GM12891 (cell line): ENCODE data around the gene TROAP.

Experiments used
- POLR2A ChIP-seq: IDR thresholded peaks from 2 replicates; pipeline ENCODE4 v1.6.1; 2011; ENCODE audit warnings: low read depth, low read length, control low read depth
- POLR2AphosphoS5 ChIP-seq: IDR thresholded peaks from 2 replicates; pipeline ENCODE4 v1.6.1; 2011; ENCODE audit warnings: low read depth, low read length, control low read depth

DNA sequence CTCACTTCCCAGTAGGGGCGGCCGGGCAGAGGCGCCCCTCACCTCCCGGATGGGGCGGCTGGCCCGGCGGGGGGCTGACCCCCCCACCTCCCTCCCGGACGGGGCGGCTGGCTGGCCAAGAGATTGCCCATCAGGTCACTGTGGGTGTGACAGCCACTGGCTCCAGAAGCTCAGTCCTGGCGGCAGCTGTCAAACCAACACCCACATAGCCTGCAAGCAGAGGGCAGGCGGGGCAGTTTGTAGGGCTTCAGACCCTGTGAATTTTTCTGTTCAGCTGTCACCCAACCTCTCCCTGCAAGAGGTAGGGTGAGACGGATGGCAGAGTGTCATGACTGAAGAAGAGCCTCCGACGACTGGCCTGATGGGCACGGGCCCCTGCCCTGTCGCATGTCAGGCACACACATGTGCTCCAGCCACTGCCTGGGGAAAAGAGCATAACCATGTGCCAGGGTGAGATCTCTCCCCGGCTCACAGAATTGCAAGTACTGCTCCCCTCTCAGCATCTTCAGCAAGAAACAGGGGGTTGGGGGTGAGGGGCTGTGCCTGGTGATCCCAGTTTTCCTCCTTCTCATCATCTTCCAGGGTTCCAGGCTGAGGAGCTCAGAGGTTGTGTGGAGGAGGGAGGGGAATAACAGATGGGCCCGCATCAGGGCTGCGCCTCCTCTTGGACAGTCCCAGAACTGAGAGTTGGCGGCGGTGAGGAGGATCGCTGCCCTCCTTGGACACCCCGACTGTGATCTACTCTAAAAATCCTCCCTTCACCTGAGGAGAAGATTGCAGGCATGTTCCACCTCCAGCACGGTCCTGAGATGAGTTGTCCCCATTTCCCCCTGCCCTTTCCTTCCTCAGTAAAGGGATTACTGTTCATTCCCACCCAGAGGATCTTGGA lies 39.3 kb upstream of the TROAP start:
- TF ChIP-seq POLR2A: no peak
- TF ChIP-seq POLR2AphosphoS5: no peak
